Suppressor macrophage (primary cell): ENCODE data around the gene SPATA46.
A peak's percentile ranks its signal among the peaks of the same experiment; 100 is the strongest.

Source experiments
- DNase-seq, 4 experiments: peaks; one replicate each; pipeline ENCODE4 v3.0.0-alpha.2; 2020 to 2022

The SPATA46 gene

GRCh38 chr1:162351874-162352273, 24.8 kb downstream of the SPATA46 start:
- DNase-seq, result peak; percentile 35 to 69 (median 66)

DNA sequence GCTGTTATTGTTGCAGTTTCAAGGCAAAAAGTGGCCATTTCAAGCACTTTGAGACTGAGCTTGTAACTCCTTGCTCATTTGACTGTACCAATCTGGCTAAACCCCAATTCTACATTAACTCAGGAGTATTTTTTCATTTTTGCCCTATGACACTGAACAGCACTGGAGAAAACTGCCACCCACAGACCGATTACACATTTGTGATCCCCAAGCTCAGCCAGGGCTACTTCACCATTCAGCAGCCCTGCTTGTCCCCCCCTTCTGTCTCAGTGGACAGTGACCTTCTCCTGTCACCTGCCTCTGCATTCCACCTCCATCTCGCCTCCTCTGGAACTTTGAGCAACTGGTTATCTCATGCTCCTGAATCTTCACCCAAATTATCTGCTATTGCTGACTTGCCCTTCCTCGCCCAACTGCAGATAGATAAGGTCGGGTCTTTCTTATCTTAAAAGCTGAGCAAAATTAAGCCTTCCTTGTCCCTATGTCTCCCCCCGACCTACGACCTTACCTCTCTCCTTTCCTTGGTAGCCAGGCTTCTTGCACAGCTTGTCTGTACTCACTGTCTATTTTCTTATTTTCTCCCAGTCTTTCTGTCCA, 25.3 kb downstream of the SPATA46 start:
- peak in 3 of 4 experiments; percentile 42 to 55 (median 48) for DNase-seq

GRCh38 chr1:162349635-162350330, 26.9 kb downstream of the SPATA46 start:
- peak in 1 of 4 experiments; percentile 34 for DNase-seq

DNA sequence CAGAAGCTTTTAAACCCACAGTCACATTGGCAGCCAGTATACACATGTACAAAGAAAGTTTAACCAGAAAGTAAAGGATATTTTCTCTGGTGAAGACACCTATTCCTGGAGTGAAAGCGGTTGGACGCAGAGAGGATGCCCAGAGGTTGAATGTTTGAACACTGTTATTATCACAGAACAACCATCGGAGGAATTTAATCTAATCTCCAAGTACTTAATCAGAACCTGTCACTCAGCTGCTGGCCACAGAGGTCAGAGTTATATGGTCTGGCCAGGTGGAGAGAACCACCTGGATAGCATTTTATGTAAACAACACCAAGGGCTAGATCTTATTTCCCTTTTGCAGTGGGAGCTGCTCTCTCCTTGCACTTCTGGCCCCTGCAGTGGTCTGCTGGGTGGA, 29.4 kb downstream of the SPATA46 start:
- DNase-seq, result no peak

GRCh38 chr1:162343470-162343869, 33.2 kb downstream of the SPATA46 start:
- DNase-seq, result no peak

DNA sequence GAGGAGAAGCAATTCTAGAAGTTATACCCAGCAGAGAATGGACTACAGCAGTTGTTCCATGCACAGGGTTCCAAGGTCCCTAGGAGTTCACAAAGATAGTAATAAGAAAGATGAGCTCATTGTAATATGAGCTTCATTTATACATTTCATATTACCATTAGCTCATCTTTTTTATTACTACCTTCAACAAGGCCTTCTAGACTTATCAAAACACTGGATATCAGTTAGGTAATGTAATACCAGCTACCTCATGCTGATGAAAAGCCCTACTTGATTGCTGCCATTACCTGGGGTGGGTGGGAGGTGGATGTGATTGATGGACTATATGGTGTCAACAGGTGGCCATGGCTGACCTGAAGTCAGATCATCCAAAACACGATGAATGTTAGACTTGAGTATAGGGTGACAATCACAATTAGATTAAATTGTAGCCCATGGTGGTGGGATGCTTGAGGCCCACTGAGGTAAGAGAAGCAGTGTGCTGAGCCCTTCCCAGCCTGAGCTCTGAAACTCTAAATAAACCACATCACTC, 34.1 kb downstream of the SPATA46 start:
- no peak for DNase-seq

DNA sequence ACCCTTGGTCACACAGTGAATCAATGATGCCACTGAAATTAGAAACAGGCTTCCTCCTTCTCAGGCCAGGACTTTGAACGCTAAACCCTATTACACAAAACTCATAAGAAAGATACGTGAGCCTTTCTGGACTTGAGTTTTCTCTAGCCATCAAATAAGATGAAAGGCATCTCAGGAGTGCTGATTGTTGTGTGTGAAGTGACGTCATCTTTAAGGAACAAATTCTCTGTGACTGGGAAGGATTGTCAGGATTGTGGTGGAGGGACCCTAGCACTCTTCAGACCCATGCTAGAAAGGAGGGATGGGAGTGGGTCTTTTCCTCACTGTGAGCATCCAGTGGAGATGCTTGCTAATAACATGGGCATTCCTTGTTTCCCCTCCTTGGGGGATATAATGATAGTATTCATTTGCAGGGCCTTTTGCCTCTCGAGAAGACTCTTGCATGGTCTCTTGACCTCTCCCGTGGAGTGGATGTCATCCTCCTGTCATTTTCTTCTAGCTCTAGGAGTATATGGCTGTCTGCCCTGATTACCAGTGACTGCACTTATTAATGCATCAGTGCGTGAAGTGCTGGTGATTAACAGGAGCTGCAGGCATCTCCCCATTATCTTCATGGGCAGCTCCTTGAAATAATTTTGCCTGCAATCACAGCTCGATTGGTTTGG, 39.9 kb downstream of the SPATA46 start:
- no peak for DNase-seq

DNA sequence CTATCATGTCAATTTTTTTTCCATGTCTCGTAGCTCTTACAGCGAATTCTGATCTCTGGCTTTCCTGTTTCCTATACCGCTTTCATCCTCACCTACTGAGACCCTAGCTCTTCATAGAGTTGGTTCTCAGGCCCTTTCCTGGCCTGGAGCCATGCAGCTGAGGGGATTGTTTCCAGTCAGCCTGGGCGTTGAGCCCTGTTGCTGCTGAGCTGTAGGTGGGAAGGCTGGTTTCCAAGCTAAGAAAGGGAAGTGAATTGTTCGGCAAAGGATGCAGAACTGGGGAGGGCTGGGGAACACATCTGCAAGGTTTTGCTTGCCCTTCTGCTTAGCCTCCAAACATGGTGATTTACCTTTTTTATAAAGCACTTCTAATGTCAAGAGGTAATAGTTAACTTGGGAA, 41.5 kb downstream of the SPATA46 start:
- DNase-seq, result peak; percentile 43 to 59 (median 56)

DNA sequence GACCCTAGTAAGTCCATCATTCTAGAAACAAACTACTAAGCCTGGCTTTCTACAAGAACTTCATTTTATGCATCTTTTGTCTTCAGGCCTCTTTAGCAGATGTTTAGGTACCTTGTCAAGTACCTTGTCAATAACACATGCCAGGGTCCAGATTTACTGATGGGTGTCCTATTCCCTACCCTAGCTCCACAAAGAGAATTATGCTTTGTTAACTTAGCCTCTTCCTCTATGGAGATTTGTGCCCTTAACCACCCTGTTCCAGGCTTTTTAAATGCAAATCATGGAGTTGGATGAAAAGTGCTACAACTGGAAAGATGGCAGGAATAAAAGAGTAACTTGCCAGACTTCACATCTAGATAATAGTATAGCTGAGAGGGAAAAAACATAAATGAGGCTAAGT, 42.7 kb downstream of the SPATA46 start:
- DNase-seq, result no peak

DNA sequence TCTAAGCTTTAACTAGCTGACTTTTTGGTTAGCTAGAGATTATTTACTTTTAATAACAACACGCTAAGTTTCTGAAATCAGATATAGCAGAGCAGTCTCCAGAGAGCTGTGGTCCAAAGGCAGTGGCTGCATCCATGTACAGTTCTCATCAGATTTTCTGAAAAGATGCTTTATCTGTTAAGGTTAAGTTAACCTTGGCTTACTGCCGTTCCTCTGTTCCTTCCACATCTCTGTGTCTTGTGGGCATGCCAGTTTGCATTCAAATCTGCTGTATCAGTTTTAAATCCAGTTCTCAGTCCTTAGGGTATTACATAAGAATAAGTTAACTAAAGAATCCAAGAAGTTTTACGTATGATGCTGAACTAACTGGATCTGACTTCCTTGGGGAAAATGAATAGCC, 46.8 kb downstream of the SPATA46 start:
- DNase-seq, result no peak

DNA sequence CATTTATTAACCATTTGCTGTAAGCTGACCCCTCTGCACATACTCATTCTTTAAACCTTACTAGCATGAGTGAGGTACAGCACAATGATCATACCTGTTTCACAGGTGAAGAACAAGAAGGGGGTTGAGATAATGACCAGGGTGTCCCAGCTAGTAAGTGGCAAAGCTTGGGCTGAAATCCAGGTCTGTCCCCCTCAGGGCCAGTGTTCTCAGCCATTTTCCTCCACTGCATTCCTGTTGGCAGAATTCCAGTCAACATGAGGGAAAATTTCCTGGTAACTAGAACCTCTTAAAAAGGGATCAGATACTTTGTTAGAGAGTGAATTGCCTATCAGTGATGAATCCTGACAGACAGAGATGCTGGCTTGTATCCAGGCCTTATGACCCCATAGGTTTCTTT, 48.1 kb downstream of the SPATA46 start:
- no peak for DNase-seq

DNA sequence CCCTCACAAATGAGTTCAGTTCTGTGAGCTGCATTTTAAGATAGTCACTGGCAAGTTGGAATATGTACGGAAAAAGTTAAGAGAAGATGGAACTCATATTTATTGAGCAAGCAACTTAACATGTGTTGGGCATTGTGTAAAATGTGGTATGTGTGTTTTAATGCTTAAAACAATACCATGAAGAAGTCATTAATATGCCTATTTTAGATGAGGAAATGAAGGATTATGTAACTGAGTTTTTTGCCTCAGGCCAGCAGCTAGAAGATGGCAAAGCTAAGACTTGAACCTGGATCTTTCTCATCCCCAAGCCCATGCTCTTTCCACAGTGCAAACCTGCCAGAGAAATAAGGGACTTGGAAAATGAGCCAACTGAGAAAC, 48.9 kb downstream of the SPATA46 start:
- DNase-seq, result peak in 3 of 4 experiments; percentile 29 to 74 (median 71)

DNA sequence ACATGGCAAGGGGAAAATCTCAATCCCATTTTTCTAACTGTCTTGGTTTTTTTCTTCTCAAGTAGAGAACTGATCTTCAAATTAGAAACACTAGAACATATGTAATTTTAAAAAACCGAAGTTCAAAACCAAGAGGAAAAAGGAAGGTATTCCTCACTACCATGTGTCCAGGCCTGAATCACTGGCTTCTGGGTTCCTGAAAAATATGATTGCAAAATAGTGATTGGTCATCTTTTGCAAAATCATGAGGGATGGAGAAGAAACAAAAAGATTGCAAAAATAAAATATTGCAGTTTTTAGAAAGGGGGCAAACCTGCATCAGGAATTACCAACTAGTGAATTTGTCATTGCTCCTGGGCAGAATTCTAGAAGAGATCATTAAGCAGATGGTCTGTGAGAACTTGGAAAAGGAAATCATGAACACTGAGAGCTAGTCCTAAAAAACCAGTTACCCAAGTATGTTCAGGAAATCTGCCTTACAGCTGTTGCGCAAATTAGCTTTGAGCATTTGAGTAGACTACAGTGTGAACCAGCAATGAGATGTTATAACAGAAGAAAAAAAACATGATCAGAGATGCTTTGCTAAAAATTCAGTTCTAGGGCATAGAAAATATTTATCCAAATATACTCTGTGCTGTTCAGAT, 49.4 kb downstream of the SPATA46 start:
- DNase-seq, result peak; percentile 58 to 89 (median 74)

DNA sequence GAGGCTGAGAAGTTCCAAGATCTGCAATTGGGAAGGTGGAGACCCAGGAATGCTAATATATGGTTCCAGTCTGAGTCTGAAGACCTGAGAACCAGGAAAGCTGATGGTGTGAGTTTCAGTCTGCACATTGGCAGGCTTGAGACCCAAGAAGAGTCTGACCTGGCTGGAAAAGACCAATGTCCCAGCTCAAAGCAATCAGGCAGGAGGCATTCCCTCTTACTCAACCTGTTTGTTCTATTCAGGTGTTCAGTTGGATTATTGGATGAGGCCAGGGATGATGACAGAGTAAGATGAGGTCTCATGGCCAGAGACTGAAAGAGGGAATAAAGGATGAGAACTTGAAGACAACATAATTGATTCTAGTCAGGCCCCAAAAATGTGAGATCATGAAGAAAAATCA, 50.1 kb downstream of the SPATA46 start:
- no peak for DNase-seq

DNA sequence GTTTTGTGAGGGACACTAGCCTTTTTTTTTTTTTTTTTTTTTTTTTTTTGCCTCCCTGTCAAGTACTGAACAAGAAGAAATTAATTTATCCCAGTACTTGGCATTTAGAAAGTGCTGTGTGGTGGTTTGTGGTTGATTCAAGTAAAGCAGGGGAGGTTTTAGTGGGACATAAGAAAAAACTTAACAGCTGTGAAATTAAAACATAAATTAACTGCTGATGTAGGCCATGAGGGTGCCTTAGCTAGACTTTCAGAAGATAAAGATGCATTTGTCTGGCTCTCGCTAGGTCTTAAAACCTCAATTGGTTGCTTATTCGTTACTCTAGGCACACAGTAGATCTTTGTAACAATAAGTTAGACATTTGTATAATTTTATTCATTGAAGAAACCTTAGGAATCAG, 52.3 kb downstream of the SPATA46 start:
- no peak for DNase-seq
